GM12891 (cell line): ENCODE data around the gene LRRC1.

Experiments used
- POLR2A ChIP-seq: IDR thresholded peaks from 2 replicates; pipeline ENCODE4 v1.6.1; 2011; ENCODE audit warnings: low read depth, low read length, control low read depth
- POLR2AphosphoS5 ChIP-seq: IDR thresholded peaks from 2 replicates; pipeline ENCODE4 v1.6.1; 2011; ENCODE audit warnings: low read depth, low read length, control low read depth
- SPI1 ChIP-seq: IDR thresholded peaks from 2 replicates; pipeline ENCODE4 v1.6.1; 2011; ENCODE audit warnings: low read depth, low read length, control low read depth
- TAF1 ChIP-seq: IDR thresholded peaks from 2 replicates; pipeline ENCODE4 v1.6.1; 2011; ENCODE audit warnings: low read depth, low read length, control low read depth

- TF ChIP-seq POLR2A (no peak), SPI1 (no peak), POLR2AphosphoS5 (no peak), TAF1 (no peak)
Measured at GRCh38 chr6:53818858-53819609, 24.2 kb downstream of the LRRC1 start.
